Stimulated activated CD8-positive, alpha-beta memory T cell treated with anti-CD3 and anti-CD28 coated beads, Interleukin-15, amount 100 ng/mL, for 4 hours (primary cell): Measurements from ENCODE around the gene SLC22A23.

Experiments
- DNase-seq, 2 donors: peaks; one replicate each; pipeline ENCODE4 v3.0.0-alpha.2; 2020; ENCODE audit warnings: low read depth in 2 of 2

SLC22A23 gene

GRCh38 chr6:3285049-3285639 lies 171.7 kb downstream of the SLC22A23 start:
- DNase-seq, result no peak

DNA sequence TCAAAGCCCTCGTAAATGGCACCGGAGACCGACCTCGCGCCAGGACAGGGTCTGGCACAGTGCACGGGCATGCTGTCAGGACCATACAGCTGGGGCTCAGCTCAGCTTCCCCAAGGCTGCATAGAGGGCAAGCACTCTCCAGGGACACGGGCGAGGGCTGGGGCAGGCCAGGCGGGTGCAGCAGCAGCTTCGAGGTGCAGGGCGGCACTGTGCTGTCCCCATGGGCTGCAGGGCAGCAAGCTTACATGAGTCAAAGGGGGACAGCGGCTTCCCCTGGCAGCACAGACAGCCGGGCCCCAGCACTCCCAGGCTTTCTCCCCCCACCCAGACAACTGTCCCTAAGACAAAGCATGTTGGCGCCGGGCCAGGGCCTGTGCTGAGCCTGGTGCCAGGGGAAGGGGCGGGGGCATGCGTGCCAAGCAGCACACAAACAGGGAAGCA lies 172.4 kb downstream of the SLC22A23 start:
- no peak for DNase-seq

DNA sequence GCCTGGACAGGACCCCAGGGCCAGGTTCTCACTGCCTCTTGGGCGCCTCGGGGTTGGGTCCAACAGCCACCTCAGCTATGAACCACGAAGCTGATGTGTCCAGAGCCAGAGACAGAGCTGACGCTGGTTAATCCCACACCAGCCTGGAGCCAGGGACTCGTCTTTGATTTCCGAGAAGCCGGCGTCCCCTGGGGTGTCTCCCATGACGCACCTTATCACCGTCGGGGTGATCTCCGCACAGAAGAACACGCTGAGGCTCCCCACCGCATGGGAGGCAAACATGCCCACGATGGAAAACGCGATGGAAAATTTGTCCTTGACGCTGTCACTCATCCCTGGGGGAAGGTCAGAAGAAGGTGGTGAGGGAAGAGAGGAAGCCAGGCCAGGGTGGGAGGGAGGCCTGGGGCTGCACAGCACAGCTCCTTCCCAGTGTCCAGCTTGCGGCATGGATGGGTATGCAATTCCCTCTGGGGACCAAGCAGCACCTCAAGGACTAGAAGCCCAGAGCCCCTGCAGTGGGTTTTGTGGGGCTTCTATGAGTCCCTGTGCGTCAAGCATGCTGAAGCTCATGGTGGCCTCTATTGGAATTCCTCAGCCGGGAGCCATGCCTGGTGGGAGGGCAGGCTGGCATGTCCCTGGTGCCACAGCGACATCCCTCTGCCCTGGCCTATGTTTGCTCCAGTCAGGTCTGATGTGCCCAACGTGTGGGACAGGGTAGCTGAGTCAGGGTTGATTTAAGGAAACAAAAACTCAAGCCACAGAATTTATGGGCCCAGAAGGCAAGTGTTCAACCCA lies 173.0 kb downstream of the SLC22A23 start:
- no peak for DNase-seq

DNA sequence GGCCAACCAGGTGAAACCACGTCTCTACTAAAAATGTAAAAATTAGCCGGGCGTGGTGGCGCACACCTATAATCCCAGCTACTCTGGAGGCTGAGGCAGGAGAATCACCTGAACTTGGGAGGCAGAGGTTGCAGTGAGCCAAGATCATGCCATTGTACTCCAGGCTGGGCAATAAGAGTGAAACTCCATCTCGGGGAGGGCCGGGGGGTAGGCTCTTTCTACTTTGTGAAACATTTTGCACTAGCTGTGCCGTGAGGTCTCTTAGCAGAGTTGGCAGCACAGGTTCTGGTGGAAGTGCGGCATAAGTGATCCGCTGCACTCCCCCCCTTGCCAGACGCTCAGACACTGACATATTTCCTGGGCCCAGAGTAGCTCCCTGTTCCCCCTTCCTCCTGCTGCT lies 173.6 kb downstream of the SLC22A23 start:
- no peak for DNase-seq

DNA sequence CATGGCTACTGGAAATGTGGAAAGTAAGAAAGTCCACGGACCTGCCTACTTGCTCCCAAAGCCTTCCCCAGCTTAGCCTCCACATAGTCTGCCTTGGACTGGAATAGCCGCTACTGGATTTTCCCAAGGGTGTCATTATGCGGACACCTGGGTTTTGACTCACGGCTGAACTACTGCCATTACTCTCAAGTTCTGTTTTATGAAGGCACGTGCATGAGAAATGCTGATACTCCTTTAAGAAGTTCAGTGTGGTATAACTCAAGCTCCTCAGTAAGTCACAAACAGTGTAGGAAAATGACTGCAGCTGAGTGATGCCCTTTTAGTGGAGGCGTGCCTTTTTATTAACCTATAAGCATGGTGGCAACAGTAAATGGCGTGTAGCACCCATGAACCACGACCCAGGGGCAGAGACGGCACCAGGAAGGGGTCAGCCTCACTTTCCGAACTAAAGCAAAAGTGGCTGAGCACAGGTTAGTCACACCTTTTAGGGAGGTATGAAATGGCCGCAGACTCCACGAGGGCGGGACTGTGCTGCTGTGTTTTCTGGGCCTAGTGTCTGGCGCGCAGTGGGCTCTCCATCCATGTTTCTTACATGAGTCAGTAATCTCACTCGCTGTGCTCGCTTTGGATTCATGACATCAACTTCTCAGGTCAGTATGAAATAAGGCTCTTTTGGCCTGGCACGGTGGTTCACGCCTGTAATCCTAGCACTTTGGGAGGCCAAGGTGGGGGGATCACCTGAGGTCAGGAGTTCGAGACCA lies 174.2 kb downstream of the SLC22A23 start:
- no peak for DNase-seq

DNA sequence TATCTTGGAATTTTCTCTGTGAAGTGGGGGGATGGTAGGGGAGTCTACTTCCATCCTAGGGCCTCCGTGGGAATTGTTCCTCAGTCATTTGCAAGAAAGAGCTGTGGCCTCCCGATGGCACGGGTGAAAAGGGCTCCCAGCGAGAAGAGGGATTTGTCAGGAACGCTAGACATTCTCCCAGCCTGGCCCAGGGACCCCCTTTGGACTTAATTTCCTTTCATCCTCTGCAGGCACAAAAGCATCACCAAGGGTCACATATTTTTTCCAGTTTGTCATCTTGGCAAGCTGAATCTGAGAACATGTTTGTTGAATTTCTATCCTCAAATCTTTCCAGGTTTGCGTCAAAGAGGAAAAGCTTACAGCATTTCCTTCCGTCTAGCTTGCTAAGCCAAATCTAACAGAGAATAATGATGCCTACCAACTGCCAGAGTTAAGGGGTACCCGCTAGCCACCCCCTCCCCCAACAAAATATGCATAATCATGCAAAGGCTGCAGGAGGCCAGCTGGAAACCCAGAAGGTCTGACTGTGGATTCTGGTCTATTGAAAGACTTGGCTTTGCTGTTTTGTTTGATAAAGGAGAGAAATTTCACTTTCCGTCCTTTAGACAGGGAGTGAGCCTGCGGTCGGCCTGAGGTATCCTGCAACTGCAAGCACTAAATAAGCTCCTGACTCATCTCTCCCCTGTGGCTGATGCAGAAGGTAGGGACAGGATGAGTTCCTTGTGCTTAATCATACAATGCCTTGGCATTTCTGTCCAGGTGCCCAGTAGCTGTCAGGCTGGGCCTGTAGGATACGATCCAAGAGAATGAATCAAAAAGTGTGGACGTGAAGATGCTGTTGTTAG lies 175.0 kb downstream of the SLC22A23 start:
- DNase-seq, result no peak

- no peak for DNase-seq
Observed at GRCh38 chr6:3280866-3281465, 175.9 kb downstream of the SLC22A23 start.

DNA sequence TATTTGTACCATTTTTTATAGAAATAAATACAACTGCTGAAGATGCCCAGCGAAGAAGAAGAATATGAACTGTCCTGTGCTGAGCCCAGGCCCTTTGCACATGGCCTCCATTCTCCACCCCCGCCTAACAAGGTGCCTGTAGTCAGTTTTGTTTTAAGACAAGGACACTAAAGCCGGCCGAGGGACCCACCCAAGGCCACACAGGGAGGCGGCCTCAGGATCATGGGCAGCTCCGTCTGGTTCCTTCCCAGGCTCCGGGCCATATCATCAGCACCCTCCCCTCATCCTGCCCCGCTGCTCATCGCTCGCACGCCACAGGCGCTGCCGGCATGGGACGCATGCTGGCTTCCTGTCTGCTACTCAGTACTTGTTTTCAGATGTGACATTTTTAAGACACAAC lies 176.8 kb downstream of the SLC22A23 start:
- DNase-seq, result no peak

- no peak for DNase-seq
Observed at GRCh38 chr6:3278691-3279090, 178.2 kb downstream of the SLC22A23 start.

- DNase-seq, result no peak
Observed at GRCh38 chr6:3277851-3278416, 178.9 kb downstream of the SLC22A23 start.

- no peak for DNase-seq
Observed at GRCh38 chr6:3277251-3277650, 179.6 kb downstream of the SLC22A23 start.

- DNase-seq, result no peak
Observed at GRCh38 chr6:3276174-3277167, 180.4 kb downstream of the SLC22A23 start.

GRCh38 chr6:3273707-3274521 lies 182.9 kb downstream of the SLC22A23 start:
- no peak for DNase-seq

GRCh38 chr6:3272911-3273547 lies 183.8 kb downstream of the SLC22A23 start:
- DNase-seq, result no peak

GRCh38 chr6:3271756-3272155 lies 185.1 kb downstream of the SLC22A23 start:
- no peak for DNase-seq

GRCh38 chr6:3270258-3270657 lies 186.6 kb downstream of the SLC22A23 start:
- no peak for DNase-seq

DNA sequence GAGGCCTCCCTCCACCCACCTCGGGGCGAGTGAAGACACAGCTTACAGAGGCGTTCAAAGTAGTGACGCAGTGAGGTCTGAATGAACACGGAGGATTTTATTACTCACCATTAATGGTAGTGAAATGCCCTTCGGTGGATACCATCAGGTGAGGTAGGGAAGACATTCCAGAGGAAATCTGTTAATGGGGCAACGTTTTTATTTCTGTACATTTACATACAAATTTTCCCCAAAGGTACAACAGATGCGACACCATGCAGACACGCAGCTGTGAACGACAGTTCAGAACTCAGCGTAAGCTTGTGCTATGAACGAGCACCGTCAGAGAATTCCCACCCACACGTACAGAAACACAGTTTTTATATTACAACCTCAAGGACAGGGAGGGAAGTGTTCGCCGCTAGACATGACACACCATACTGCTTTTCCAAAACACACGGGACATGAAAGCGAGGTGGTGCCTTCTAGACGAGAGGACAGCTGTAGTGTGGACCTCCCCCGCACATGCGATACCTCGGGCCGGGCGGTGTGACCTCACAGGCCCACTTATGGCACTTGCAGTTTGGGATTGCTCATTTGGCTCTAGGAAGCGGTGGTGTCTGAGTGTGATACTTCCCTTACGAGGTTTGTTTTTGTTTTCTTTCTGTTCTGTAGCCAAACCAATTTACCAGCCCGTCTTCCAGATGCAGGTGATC lies 187.4 kb downstream of the SLC22A23 start:
- no peak for DNase-seq

GRCh38 chr6:3268680-3269079 lies 188.2 kb downstream of the SLC22A23 start:
- no peak for DNase-seq
